Lower leg skin (tissue), 3 donors: Measurements from ENCODE around the gene TMEM11.

Experiments
- POLR2A ChIP-seq, 2 donors: fragments of 450-650 bp; IDR thresholded peaks; one replicate each; pipeline ENCODE4 v1.6.1; 2016 to 2017; ENCODE audit warnings: antibody characterized with exemption in 2 of 2, mild to moderate bottlenecking in 1 of 2, moderate library complexity in 1 of 2
- TF ChIP-seq, protein P1 (sequence below), 3 donors: fragments of 450-650 bp; IDR thresholded peaks; one replicate each; pipeline ENCODE4 v1.5.1; 2016; ENCODE audit warnings: antibody characterized with exemption in 3 of 3, mild to moderate bottlenecking in 3 of 3, moderate library complexity in 2 of 3

DNA sequence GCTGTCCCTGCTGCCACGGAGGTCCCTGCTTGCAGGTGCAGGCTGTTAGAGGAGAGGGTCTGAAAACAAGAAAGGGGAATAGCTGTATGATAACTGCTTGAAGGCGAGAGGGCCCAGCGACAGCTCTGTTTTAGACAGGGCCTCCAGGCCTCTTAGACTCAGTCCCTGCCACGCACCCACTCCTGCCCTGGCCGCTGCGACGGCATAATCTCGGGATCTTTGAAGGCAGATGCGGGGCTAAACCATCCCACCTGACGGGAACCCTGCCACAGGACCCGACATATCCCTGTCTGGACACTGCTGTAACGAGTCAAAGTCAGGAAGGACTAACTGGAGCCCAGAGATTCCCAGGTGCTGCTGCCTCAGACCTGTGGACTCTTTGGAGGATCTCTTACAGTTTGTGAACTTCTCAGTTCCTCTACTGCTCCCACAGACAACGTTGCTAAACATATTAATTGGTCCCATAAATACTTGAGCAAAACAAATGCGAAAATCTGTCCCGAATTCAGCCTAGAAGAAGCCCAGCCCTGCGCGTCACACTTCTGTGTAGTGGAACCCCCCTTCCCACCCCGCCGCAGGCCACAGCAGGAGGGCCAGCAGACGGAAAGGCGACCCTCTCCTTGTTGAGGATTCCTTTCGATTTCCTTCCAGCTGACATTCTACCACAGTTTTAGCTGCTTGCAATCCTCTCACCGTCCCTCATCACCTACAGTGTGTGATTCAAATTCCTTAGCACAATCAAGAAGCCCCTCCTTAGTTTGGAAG is 998 bp upstream of the TMEM11 start:
- TF ChIP-seq POLR2A (IDR thresholded peaks at IDR 0.05): no peak
- TF ChIP-seq, protein P1, sequence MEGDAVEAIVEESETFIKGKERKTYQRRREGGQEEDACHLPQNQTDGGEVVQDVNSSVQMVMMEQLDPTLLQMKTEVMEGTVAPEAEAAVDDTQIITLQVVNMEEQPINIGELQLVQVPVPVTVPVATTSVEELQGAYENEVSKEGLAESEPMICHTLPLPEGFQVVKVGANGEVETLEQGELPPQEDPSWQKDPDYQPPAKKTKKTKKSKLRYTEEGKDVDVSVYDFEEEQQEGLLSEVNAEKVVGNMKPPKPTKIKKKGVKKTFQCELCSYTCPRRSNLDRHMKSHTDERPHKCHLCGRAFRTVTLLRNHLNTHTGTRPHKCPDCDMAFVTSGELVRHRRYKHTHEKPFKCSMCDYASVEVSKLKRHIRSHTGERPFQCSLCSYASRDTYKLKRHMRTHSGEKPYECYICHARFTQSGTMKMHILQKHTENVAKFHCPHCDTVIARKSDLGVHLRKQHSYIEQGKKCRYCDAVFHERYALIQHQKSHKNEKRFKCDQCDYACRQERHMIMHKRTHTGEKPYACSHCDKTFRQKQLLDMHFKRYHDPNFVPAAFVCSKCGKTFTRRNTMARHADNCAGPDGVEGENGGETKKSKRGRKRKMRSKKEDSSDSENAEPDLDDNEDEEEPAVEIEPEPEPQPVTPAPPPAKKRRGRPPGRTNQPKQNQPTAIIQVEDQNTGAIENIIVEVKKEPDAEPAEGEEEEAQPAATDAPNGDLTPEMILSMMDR (IDR thresholded peaks at IDR 0.05): no peak
